GM19468 (cell line): ENCODE results near the gene LHFPL2.

Experiments
- ATAC-seq: cut with Tn5 transposase; IDR thresholded peaks from one replicate; pipeline ENCODE4 v1.9.1; 2021; ENCODE audit warnings: mild to moderate bottlenecking, moderate library complexity, moderate number of reproducible peaks; ENCODE audit not compliant: unreplicated experiment; ENCODE audit errors: extremely low read depth

The LHFPL2 gene

GRCh38 chr5:78552729-78553342 lies 95.7 kb downstream of the LHFPL2 start:
- no peak for ATAC-seq

GRCh38 chr5:78550891-78551290 lies 97.7 kb downstream of the LHFPL2 start:
- ATAC-seq = no peak

GRCh38 chr5:78549043-78549442 lies 99.5 kb downstream of the LHFPL2 start:
- no peak for ATAC-seq

GRCh38 chr5:78547731-78548615 lies 100.6 kb downstream of the LHFPL2 start:
- ATAC-seq = no peak

GRCh38 chr5:78547183-78547582 lies 101.4 kb downstream of the LHFPL2 start:
- no peak for ATAC-seq

GRCh38 chr5:78546276-78546996 lies 102.1 kb downstream of the LHFPL2 start:
- ATAC-seq = no peak

GRCh38 chr5:78545406-78545805 lies 103.2 kb downstream of the LHFPL2 start:
- no peak for ATAC-seq

- no peak for ATAC-seq
These were observed 103.9 kb downstream of the LHFPL2 start for GRCh38 chr5:78544561-78545201.

- no peak for ATAC-seq
These were observed 104.7 kb downstream of the LHFPL2 start for GRCh38 chr5:78543916-78544315.

- ATAC-seq = no peak
These were observed 105.3 kb downstream of the LHFPL2 start for GRCh38 chr5:78543292-78543691.

GRCh38 chr5:78542321-78542840 lies 106.2 kb downstream of the LHFPL2 start:
- no peak for ATAC-seq

- ATAC-seq = no peak
These were observed 107.4 kb downstream of the LHFPL2 start for GRCh38 chr5:78541086-78541654.

GRCh38 chr5:78540335-78541085 lies 108.1 kb downstream of the LHFPL2 start:
- ATAC-seq = no peak

GRCh38 chr5:78538240-78538850 lies 110.2 kb downstream of the LHFPL2 start:
- ATAC-seq = no peak

GRCh38 chr5:78537821-78538220 lies 110.8 kb downstream of the LHFPL2 start:
- no peak for ATAC-seq

GRCh38 chr5:78537411-78537810 lies 111.2 kb downstream of the LHFPL2 start:
- ATAC-seq = no peak

- ATAC-seq = no peak
These were observed 111.8 kb downstream of the LHFPL2 start for GRCh38 chr5:78536661-78537196.

GRCh38 chr5:78534905-78535200 lies 113.7 kb downstream of the LHFPL2 start:
- no peak for ATAC-seq
